Uterus (tissue), 4 donors: ENCODE measurements around the gene ACVR1. TPM values are rescaled to one million over a fixed set of nuclear protein-coding genes. Genes with fewer than 3 reads are reported as not detected.

Source experiments
- DNase-seq, 2 donors: peaks; one replicate each; pipeline ENCODE4 v3.0.0-alpha.2; 2019 to 2020
- H3K27ac ChIP-seq, 2 donors: fragments of 200-600 bp; sonication (generic); 1 replicate in 1 of 2; 2 replicates in 1 of 2; pipeline ENCODE4 v1.5.1; 2016 to 2018
- H3K27me3 ChIP-seq, 2 donors: fragments of 200-600 bp; sonication (generic); one replicate each; pipeline ENCODE4 v1.5.1; 2018 to 2019; ENCODE audit warnings: control low read depth in 1 of 2
- H3K36me3 ChIP-seq, 2 donors: fragments of 200-600 bp; sonication (generic); one replicate each; pipeline ENCODE4 v1.5.1; 2019; ENCODE audit warnings: control low read depth in 1 of 2
- H3K4me1 ChIP-seq, 2 donors: fragments of 200-600 bp; sonication (generic); one replicate each; pipeline ENCODE4 v1.5.1; 2018 to 2019; ENCODE audit warnings: control low read depth in 1 of 2
- H3K4me3 ChIP-seq, 2 donors: fragments of 200-600 bp; sonication (generic); 1 replicate in 1 of 2; 2 replicates in 1 of 2; pipeline ENCODE4 v1.5.1; 2018 to 2019; ENCODE audit warnings: mild to moderate bottlenecking in 1 of 2
- H3K9me3 ChIP-seq, 2 donors: fragments of 200-600 bp; sonication (generic); one replicate each; pipeline ENCODE4 v1.5.1; 2019; ENCODE audit warnings: control low read depth in 1 of 2
- POLR2A ChIP-seq, 2 donors: fragments of 450-650 bp; IDR thresholded peaks; one replicate each; pipeline ENCODE4 v1.6.1; 2016; ENCODE audit warnings: antibody characterized with exemption in 2 of 2, mild to moderate bottlenecking in 1 of 2, moderate library complexity in 1 of 2
- intact Hi-C: fragments of 100-400 bp; cut with DNase I; formaldehyde crosslinking; loops from one replicate; pipeline ENCODE4 v1.15.1; 2023; ENCODE audit warnings: low total_unique reads
- total RNA-seq, 4 donors: library from RNA; depleted of rRNA in 3 of 4; stranded (reverse); fragments of >200 nt in 3 of 4; gene quantifications; one replicate each; pipeline versions ENCODE4 v1.1.0 to v1.2.4, GENCODE V29; 2014 to 2023
- TF ChIP-seq, protein P1 (sequence below), 4 experiments: fragments of 200-600 bp in 2 of 4; fragments of 450-650 bp in 2 of 4; sonication (generic) in 2 of 4; IDR thresholded peaks; one replicate each; pipeline ENCODE4 v1.5.1; 2016 to 2019; ENCODE audit warnings: antibody characterized with exemption in 4 of 4, mild to moderate bottlenecking in 2 of 4, moderate library complexity in 1 of 4
- donor health status: DM: yes; HTN: yes; CAD: no.

The ACVR1 gene
- total RNA-seq, 4 donors from 2014 or later, result 30.3 to 398 (median 46.7) TPM

DNA sequence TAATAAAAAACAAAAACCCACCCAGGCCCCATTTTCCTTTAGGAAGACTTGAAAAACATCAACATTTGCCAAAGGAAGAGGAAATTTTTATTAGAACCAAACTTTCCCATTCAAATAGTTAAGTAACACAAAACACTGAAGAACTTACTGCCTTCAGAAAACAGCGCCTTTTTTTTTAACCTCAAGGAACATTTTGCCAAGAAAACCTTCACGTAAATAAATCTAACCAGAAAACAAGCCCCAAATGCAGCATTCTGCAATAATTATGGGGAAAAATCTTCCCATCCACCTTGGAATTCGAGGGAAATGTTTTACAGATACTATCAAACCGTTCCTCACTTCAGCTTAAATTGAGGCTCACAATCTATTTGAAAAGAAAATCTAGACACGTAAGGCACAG lies 56.4 kb downstream of the ACVR1 start:
- Histone ChIP-seq H3K9me3 (no peaks in the 10 kb centered on the region), H3K4me3 (no peak overlapping the region), H3K4me1 (no peaks in the 10 kb centered on the region), H3K27me3 (no peaks in the 10 kb centered on the region), H3K27ac (peak overlapping the region; percentile 60 to 62), H3K36me3 (no peaks in the 10 kb centered on the region)
- intact Hi-C loops, result no loop called here
- no peak for DNase-seq
- TF ChIP-seq POLR2A (IDR thresholded peaks at IDR 0.05), result no peak
- TF ChIP-seq, protein P1, sequence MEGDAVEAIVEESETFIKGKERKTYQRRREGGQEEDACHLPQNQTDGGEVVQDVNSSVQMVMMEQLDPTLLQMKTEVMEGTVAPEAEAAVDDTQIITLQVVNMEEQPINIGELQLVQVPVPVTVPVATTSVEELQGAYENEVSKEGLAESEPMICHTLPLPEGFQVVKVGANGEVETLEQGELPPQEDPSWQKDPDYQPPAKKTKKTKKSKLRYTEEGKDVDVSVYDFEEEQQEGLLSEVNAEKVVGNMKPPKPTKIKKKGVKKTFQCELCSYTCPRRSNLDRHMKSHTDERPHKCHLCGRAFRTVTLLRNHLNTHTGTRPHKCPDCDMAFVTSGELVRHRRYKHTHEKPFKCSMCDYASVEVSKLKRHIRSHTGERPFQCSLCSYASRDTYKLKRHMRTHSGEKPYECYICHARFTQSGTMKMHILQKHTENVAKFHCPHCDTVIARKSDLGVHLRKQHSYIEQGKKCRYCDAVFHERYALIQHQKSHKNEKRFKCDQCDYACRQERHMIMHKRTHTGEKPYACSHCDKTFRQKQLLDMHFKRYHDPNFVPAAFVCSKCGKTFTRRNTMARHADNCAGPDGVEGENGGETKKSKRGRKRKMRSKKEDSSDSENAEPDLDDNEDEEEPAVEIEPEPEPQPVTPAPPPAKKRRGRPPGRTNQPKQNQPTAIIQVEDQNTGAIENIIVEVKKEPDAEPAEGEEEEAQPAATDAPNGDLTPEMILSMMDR (IDR thresholded peaks at IDR 0.05), result no peak

GRCh38 chr2:157818227-157818626 lies 57.9 kb downstream of the ACVR1 start:
- no peak overlapping the region for H3K27ac ChIP-seq
- no peak for DNase-seq
- intact Hi-C loops, result no loop called here
- TF ChIP-seq POLR2A (IDR thresholded peaks at IDR 0.05), result no peak
- TF ChIP-seq, protein P1 (IDR thresholded peaks at IDR 0.05), result no peak
- H3K4me1 ChIP-seq, result no peaks in the 10 kb centered on the region
- H3K4me3 ChIP-seq, result no peak overlapping the region
- no peaks in the 10 kb centered on the region for H3K27me3 ChIP-seq
- no peaks in the 10 kb centered on the region for H3K36me3 ChIP-seq
- no peaks in the 10 kb centered on the region for H3K9me3 ChIP-seq

DNA sequence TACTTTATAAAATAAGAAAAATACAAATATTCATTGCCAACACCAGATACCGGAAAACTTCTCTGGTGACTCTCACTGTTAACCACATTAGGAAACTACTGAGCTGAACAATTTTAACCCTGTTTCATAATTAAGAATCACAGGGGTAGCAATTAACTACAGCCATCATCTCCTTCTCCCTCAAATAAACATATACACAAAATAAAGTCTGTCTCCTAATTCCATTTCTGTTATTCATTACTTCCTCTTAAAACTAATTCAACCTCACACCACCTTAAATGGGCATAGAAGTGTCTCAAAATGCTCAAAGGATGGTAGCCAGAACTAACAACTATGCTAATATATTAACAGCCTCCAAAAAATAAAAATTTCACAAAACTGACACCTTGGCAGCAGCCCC lies 60.7 kb downstream of the ACVR1 start:
- H3K9me3 ChIP-seq, result no peaks in the 10 kb centered on the region
- intact Hi-C loops, result no loop called here
- TF ChIP-seq, protein P1 (IDR thresholded peaks at IDR 0.05), result no peak
- no peak overlapping the region for H3K27ac ChIP-seq
- H3K27me3 ChIP-seq, result no peaks in the 10 kb centered on the region
- H3K36me3 ChIP-seq, result no peaks in the 10 kb centered on the region
- no peak overlapping the region for H3K4me3 ChIP-seq
- DNase-seq, result no peak
- no peaks in the 10 kb centered on the region for H3K4me1 ChIP-seq

GRCh38 chr2:157813467-157813866 lies 62.7 kb downstream of the ACVR1 start:
- Histone ChIP-seq H3K27ac (no peak overlapping the region), H3K9me3 (no peaks in the 10 kb centered on the region), H3K27me3 (no peaks in the 10 kb centered on the region), H3K4me3 (no peak overlapping the region), H3K36me3 (no peaks in the 10 kb centered on the region), H3K4me1 (no peaks in the 10 kb centered on the region)
- intact Hi-C loops, result no loop called here
- no peak for TF ChIP-seq POLR2A (IDR thresholded peaks at IDR 0.05)
- TF ChIP-seq, protein P1 (IDR thresholded peaks at IDR 0.05), result no peak
- DNase-seq, result no peak

- intact Hi-C loops, result no loop called here
- no peak for DNase-seq
- H3K4me3 ChIP-seq, result no peak overlapping the region
- H3K4me1 ChIP-seq, result no peaks in the 10 kb centered on the region
- H3K36me3 ChIP-seq, result no peaks in the 10 kb centered on the region
- no peaks in the 10 kb centered on the region for H3K9me3 ChIP-seq
- no peak for TF ChIP-seq POLR2A (IDR thresholded peaks at IDR 0.05)
- TF ChIP-seq, protein P1 (IDR thresholded peaks at IDR 0.05), result no peak
- H3K27me3 ChIP-seq, result no peaks in the 10 kb centered on the region
- H3K27ac ChIP-seq, result no peak overlapping the region
These were observed 66.1 kb downstream of the ACVR1 start for GRCh38 chr2:157810037-157810436.
